Activated naive CD8-positive, alpha-beta T cell treated with anti-CD3 and anti-CD28 coated beads, Interleukin-2, amount 50 U/mL, for 24 hours (primary cell): ENCODE data around the gene HLA-DPB1.

ENCODE experiments used
- ATAC-seq: fragments of 150-1000 bp; cut with Tn5 transposase; one replicate; pipeline ENCODE4 v1.10.0; 2021
- DNase-seq: peaks from one replicate; pipeline ENCODE4 v3.0.0; 2021
- H3K27ac Mint-ChIP-seq: one replicate; pipeline ENCODE4 v1.8.0; 2021; ENCODE audit warnings: mild to moderate bottlenecking, mixed read lengths
- H3K27me3 Mint-ChIP-seq: one replicate; pipeline ENCODE4 v1.8.0; 2021; ENCODE audit warnings: mixed read lengths
- H3K36me3 Mint-ChIP-seq: one replicate; pipeline ENCODE4 v1.8.0; 2021; ENCODE audit warnings: low read depth, mixed read lengths
- H3K4me1 Mint-ChIP-seq: one replicate; pipeline ENCODE4 v1.8.0; 2021; ENCODE audit warnings: mixed read lengths
- H3K4me3 Mint-ChIP-seq: one replicate; pipeline ENCODE4 v1.8.0; 2021; ENCODE audit warnings: mild to moderate bottlenecking, moderate library complexity, mixed read lengths
- H3K9me3 Mint-ChIP-seq: one replicate; pipeline ENCODE4 v1.8.0; 2021; ENCODE audit warnings: mixed read lengths

The HLA-DPB1 gene

DNA sequence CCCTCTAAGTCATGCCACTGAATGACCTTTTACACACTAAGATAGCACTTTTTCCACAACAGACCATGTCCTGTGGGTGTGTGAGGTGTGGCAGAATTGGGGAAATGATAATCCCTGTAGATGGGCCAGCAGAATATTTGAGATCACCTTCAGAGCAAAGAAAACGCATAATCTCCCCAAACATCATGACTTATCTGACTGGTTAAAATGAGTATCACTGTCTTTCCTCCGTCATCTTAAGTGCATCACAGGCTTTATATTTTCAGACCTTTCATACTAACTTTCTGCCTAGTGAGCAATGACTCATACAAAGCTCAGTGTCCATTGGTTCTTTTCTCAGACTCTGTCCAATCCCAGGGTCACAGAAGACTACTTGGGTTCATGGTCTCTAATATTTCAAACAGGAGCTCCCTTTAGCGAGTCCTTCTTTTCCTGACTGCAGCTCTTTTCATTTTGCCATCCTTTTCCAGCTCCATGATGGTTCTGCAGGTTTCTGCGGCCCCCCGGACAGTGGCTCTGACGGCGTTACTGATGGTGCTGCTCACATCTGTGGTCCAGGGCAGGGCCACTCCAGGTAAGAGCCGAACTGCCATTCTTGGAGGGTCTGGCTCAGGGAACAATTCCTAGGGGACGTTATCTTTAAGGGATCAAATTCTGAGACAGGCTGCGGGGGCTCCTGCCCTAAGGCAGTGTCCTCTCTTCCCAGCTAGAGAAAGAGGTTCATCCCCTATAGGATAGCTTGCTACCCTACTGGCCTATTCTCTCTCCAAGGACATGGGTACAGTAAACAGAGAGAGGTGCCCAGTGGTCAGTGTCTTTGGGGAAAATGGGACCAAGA lies at the start of gene HLA-DPB1:
Gene HLA-DPB1, plus strand, starts transcription at position 423 of the 838 bp plus-strand sequence. Its CDS starts 52 bp downstream, at position 475.
- DNase-seq (no peak), ATAC-seq (peak; percentile 90)
- Mint-ChIP-seq H3K27ac (peak within 1 kb of the TSS; percentile 68), H3K27me3 (no peaks in the 10 kb centered on the region), H3K9me3 (no peaks in the 10 kb centered on the region), H3K4me1 (peaks cover 60% of the 10 kb centered on the region), H3K4me3 (peak within 1 kb of the TSS; percentile 77), H3K36me3 (peaks cover 7% of the 10 kb centered on the region)

- no peaks in the 10 kb centered on the region for H3K9me3 Mint-ChIP-seq
- no peak overlapping the region for H3K4me3 Mint-ChIP-seq
- H3K4me1 Mint-ChIP-seq: peaks cover 30% of the 10 kb centered on the region
- no peak for DNase-seq
- H3K36me3 Mint-ChIP-seq: no peaks in the 10 kb centered on the region
- no peak for ATAC-seq
- peak overlapping the region; percentile 75 for H3K27ac Mint-ChIP-seq
- H3K27me3 Mint-ChIP-seq: no peaks in the 10 kb centered on the region
Measured at GRCh38 chr6:33028220-33028849, 47.5 kb upstream of the HLA-DPB1 start.

GRCh38 chr6:33029328-33030184 lies 46.2 kb upstream of the HLA-DPB1 start:
- Mint-ChIP-seq H3K36me3 (no peaks in the 10 kb centered on the region), H3K4me1 (peaks cover 30% of the 10 kb centered on the region), H3K27me3 (peaks cover 3% of the 10 kb centered on the region), H3K4me3 (no peak overlapping the region), H3K9me3 (peaks cover 1% of the 10 kb centered on the region), H3K27ac (peak overlapping the region; percentile 87)
- ATAC-seq (peak; percentile 85), DNase-seq (no peak)

GRCh38 chr6:33030245-33030644 lies 45.5 kb upstream of the HLA-DPB1 start:
- H3K4me3 Mint-ChIP-seq: no peak overlapping the region
- peaks cover 27% of the 10 kb centered on the region for H3K4me1 Mint-ChIP-seq
- H3K27ac Mint-ChIP-seq: peak overlapping the region; percentile 87

GRCh38 chr6:33034554-33034953 lies 41.2 kb upstream of the HLA-DPB1 start:
- ATAC-seq (no peak), DNase-seq (no peak)
- peaks cover 14% of the 10 kb centered on the region for H3K27me3 Mint-ChIP-seq
- no peak overlapping the region for H3K27ac Mint-ChIP-seq
- H3K9me3 Mint-ChIP-seq: peaks cover 16% of the 10 kb centered on the region
- no peak overlapping the region for H3K4me3 Mint-ChIP-seq
- H3K36me3 Mint-ChIP-seq: no peaks in the 10 kb centered on the region
- H3K4me1 Mint-ChIP-seq: peaks cover 7% of the 10 kb centered on the region

More at GRCh38 chr6:33030245-33030644, 45.5 kb upstream of the HLA-DPB1 start:
- ATAC-seq: no peak
- no peaks in the 10 kb centered on the region for H3K36me3 Mint-ChIP-seq
- DNase-seq: no peak
- peaks cover 8% of the 10 kb centered on the region for H3K9me3 Mint-ChIP-seq
- peaks cover 9% of the 10 kb centered on the region for H3K27me3 Mint-ChIP-seq

GRCh38 chr6:33036535-33036934 lies 39.3 kb upstream of the HLA-DPB1 start:
- Mint-ChIP-seq H3K36me3 (no peaks in the 10 kb centered on the region), H3K4me1 (no peaks in the 10 kb centered on the region)
- ATAC-seq: no peak

DNA sequence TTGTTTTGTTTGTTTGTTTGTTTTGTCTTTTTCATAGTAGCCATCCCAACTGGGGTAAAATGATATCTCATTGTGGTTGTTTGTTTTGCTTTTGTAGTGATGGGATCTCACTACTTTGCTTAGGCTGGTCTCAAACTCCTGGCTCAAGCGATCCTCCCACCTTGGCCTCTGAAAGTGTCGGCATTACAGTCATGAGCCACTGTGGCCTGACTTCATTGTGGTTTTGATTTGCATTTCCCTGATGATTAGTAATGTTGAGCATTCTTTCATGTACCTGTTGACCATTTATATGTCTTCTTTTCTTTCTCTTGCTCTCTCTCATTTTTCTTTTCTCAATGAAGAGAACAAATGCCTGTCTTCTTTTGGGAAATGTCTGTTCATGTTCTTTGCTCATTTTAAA lies 35.6 kb upstream of the HLA-DPB1 start:
- Mint-ChIP-seq H3K4me1 (no peaks in the 10 kb centered on the region), H3K27me3 (peaks cover 9% of the 10 kb centered on the region), H3K4me3 (no peak overlapping the region), H3K36me3 (no peaks in the 10 kb centered on the region), H3K9me3 (peaks cover 8% of the 10 kb centered on the region), H3K27ac (no peak overlapping the region)
- ATAC-seq (no peak), DNase-seq (no peak)

More at GRCh38 chr6:33036535-33036934, 39.3 kb upstream of the HLA-DPB1 start:
- Mint-ChIP-seq H3K27ac (no peak overlapping the region), H3K9me3 (peaks cover 16% of the 10 kb centered on the region), H3K4me3 (no peak overlapping the region), H3K27me3 (peaks cover 14% of the 10 kb centered on the region)
- no peak for DNase-seq

GRCh38 chr6:33049323-33050013 lies 26.3 kb upstream of the HLA-DPB1 start:
- Mint-ChIP-seq H3K9me3 (no peaks in the 10 kb centered on the region), H3K4me1 (peaks cover 2% of the 10 kb centered on the region), H3K4me3 (no peak overlapping the region), H3K27ac (no peak overlapping the region), H3K27me3 (peaks cover 11% of the 10 kb centered on the region), H3K36me3 (no peaks in the 10 kb centered on the region)
- ATAC-seq (no peak), DNase-seq (no peak)

DNA sequence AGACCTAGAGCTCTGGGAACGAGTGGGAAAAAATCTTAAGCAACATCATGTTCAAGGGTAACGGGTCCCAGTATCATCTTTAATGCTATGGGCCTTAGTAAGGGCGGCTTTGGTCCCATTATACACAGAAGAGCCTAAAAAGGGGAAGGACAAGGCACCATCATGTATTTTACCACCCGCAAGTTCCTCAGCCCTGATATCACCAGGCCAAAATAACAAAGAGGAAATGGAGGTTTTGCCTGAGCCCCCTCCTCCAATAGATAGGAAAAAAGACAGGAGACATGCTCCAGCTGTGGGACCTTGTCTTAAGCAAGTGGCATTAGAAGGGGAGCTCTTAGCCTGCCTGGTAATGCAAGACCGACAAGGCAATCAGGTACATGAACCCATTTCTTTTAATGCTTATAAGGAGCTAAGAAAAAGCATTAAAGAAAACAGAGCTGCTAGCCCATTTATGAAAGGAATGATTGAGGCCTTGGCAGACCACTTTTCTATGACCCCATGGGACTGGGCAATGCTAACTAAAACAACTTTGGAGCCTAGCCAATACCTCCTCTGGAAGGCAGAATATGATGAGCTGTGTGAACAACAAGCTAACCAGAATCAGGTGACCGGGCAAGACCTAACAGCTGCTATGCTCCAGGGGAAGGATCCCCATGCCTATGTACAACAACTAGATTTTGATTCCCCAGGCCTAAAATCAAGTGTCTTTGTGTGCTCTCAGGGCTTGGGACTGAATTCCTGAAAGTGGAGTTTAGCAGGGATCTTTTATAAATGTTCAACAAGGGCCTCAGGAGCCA lies 25.6 kb upstream of the HLA-DPB1 start:
- H3K27ac Mint-ChIP-seq: no peak overlapping the region

DNA sequence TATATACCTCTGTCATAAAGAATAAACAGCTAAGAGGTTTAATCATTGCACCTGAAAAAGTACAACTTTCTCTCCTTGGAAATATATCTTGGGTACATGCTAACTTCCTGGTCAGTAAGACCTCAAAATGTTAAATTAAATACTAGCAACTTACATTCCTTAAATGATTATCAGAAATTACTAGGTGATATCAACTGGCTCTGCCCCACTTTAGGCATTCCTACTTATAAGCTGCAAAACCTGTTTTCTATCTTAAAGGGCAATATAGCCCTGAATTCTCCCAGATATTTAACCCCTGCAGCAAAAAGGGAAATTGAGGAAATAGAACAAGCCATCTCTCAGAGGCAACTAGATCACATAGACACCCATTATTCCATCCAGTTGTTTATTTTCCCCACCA lies 23.2 kb upstream of the HLA-DPB1 start:
- Mint-ChIP-seq H3K4me3 (no peak overlapping the region), H3K36me3 (no peaks in the 10 kb centered on the region), H3K27me3 (peaks cover 3% of the 10 kb centered on the region), H3K9me3 (no peaks in the 10 kb centered on the region), H3K27ac (no peak overlapping the region), H3K4me1 (peaks cover 10% of the 10 kb centered on the region)
- DNase-seq: no peak
- no peak for ATAC-seq

More for the DNA sequence above, 25.6 kb upstream of the HLA-DPB1 start:
- peaks cover 9% of the 10 kb centered on the region for H3K27me3 Mint-ChIP-seq
- H3K36me3 Mint-ChIP-seq: no peaks in the 10 kb centered on the region
- no peak overlapping the region for H3K4me3 Mint-ChIP-seq
- DNase-seq (no peak), ATAC-seq (no peak)
- H3K4me1 Mint-ChIP-seq: peaks cover 2% of the 10 kb centered on the region
- no peaks in the 10 kb centered on the region for H3K9me3 Mint-ChIP-seq

GRCh38 chr6:33053230-33053629 lies 22.6 kb upstream of the HLA-DPB1 start:
- Mint-ChIP-seq H3K27ac (no peak overlapping the region), H3K4me3 (no peak overlapping the region), H3K27me3 (peaks cover 3% of the 10 kb centered on the region), H3K4me1 (peaks cover 10% of the 10 kb centered on the region), H3K9me3 (no peaks in the 10 kb centered on the region), H3K36me3 (no peaks in the 10 kb centered on the region)
- ATAC-seq: no peak
- no peak for DNase-seq

GRCh38 chr6:33057222-33058150 lies 18.3 kb upstream of the HLA-DPB1 start:
- Mint-ChIP-seq H3K27ac (peak overlapping the region; percentile 20), H3K27me3 (no peaks in the 10 kb centered on the region), H3K4me3 (no peak overlapping the region), H3K36me3 (no peaks in the 10 kb centered on the region), H3K9me3 (no peaks in the 10 kb centered on the region), H3K4me1 (peaks cover 11% of the 10 kb centered on the region)
- DNase-seq: no peak
- no peak for ATAC-seq
